HG03457 (cell line): ENCODE measurements around the gene BASP1.
"Not testable (repeated sequence)": the region's sequence is repeated elsewhere in the genome, so short reads cannot be mapped to it uniquely, and the experiment has no call there.

Source experiments
- ATAC-seq: cut with Tn5 transposase; IDR thresholded peaks from one replicate; pipeline ENCODE4 v1.9.1; 2021; ENCODE audit warnings: moderate number of reproducible peaks; ENCODE audit not compliant: unreplicated experiment

The BASP1 gene

GRCh38 chr5:17311811-17312210 lies 94.4 kb downstream of the BASP1 start:
- ATAC-seq, result not testable (repeated sequence)

- no peak for ATAC-seq
Measured at GRCh38 chr5:17312358-17312757, 94.9 kb downstream of the BASP1 start.

GRCh38 chr5:17314907-17315471 lies 97.6 kb downstream of the BASP1 start:
- ATAC-seq, result no peak

GRCh38 chr5:17315710-17316221 lies 98.3 kb downstream of the BASP1 start:
- ATAC-seq, result no peak

GRCh38 chr5:17316970-17317459 lies 99.6 kb downstream of the BASP1 start:
- ATAC-seq, result peak; percentile 66

GRCh38 chr5:17317473-17317872 lies 100.0 kb downstream of the BASP1 start:
- peak; percentile 30 for ATAC-seq

GRCh38 chr5:17319095-17319494 lies 101.7 kb downstream of the BASP1 start:
- ATAC-seq, result not testable (repeated sequence)

GRCh38 chr5:17325770-17326599 lies 108.6 kb downstream of the BASP1 start:
- ATAC-seq, result no peak
